WTC11 (cell line): ENCODE measurements around the gene CTIF. TPM values are rescaled to one million over a fixed set of nuclear protein-coding genes. Genes with fewer than 3 reads are reported as not detected.

Experiments
- ATAC-seq: fragments of 200-7000 bp; cut with Tn5 transposase; 2 replicates; pipeline ENCODE4 v1.10.0; 2021; ENCODE audit warnings: mild to moderate bottlenecking, moderate library complexity
- CTCF ChIA-PET: fragments of 300-600 bp; sonication (Branson Sonifier 250); formaldehyde crosslinking; loops from one replicate; lab custom pipeline; 2021; ENCODE audit warnings: antibody characterized with exemption; lab: Charles Lee
- POLR2A ChIA-PET: fragments of 350-600 bp; sonication (Branson Sonifier 250); formaldehyde crosslinking; loops from one replicate; lab custom pipeline; 2021; ENCODE audit warnings: antibody characterized with exemption; lab: Charles Lee
- DNase-seq: peaks from one replicate; pipeline ENCODE4 v3.0.0; 2021; ENCODE audit warnings: low spot score
- H3K27ac Mint-ChIP-seq: 2 replicates; pipeline ENCODE4 v1.8.0; 2021; ENCODE audit warnings: mixed read lengths
- H3K27me3 Mint-ChIP-seq: 2 replicates; pipeline ENCODE4 v1.8.0; 2021; ENCODE audit warnings: low read depth, mild to moderate bottlenecking, moderate library complexity, mixed read lengths
- H3K36me3 Mint-ChIP-seq: 2 replicates; pipeline ENCODE4 v1.8.0; 2021; ENCODE audit warnings: mixed read lengths
- H3K4me1 Mint-ChIP-seq: 2 replicates; pipeline ENCODE4 v1.8.0; 2022; ENCODE audit warnings: mixed read lengths
- H3K4me3 Mint-ChIP-seq: 2 replicates; pipeline ENCODE4 v1.8.0; 2021; ENCODE audit warnings: mild to moderate bottlenecking, moderate library complexity, mixed read lengths
- H3K9me3 Mint-ChIP-seq: 2 replicates; pipeline ENCODE4 v1.8.0; 2021; ENCODE audit warnings: mixed read lengths
- ATF2 ChIP-seq: sonication (generic); formaldehyde crosslinking; IDR thresholded peaks from 2 replicates; pipeline ENCODE4 v1.8.1; 2022; ENCODE audit warnings: low read depth, missing genetic modification reagents, borderline replicate concordance
- CBFB ChIP-seq: sonication (generic); formaldehyde crosslinking; IDR thresholded peaks from 2 replicates; pipeline ENCODE4 v1.8.1; 2022; ENCODE audit warnings: mild to moderate bottlenecking, low read depth, missing genetic modification reagents
- E2F4 ChIP-seq: sonication (generic); formaldehyde crosslinking; IDR thresholded peaks from 2 replicates; pipeline ENCODE4 v1.8.1; 2022; ENCODE audit warnings: low read depth, mild to moderate bottlenecking, moderate library complexity, missing genetic modification reagents, borderline replicate concordance
- ETV6 ChIP-seq: sonication (generic); formaldehyde crosslinking; IDR thresholded peaks from 2 replicates; pipeline ENCODE4 v1.8.1; 2022; ENCODE audit warnings: mild to moderate bottlenecking, missing genetic modification reagents
- GTF2I ChIP-seq: fragments of 250-450 bp; sonication (Bioruptor Pico); conservative IDR thresholded peaks from 2 replicates; pipeline ENCODE4 v1.4.0; 2021; ENCODE audit warnings: mild to moderate bottlenecking
- JAZF1 ChIP-seq: fragments of 250-450 bp; sonication (Bioruptor Pico); IDR thresholded peaks from 2 replicates; pipeline ENCODE4 v1.9.0; 2021; ENCODE audit warnings: moderate library complexity, mild to moderate bottlenecking, inconsistent platforms
- NR1H2 ChIP-seq: sonication (generic); formaldehyde crosslinking; IDR thresholded peaks from 2 replicates; pipeline ENCODE4 v1.9.0; 2021; ENCODE audit warnings: mild to moderate bottlenecking, moderate library complexity, missing genetic modification reagents
- PRDM15 ChIP-seq: sonication (generic); formaldehyde crosslinking; IDR thresholded peaks from 2 replicates; pipeline ENCODE4 v1.8.0; 2022; ENCODE audit warnings: missing genetic modification reagents
- RELA ChIP-seq: sonication (generic); formaldehyde crosslinking; IDR thresholded peaks from 2 replicates; pipeline ENCODE4 v1.8.1; 2022; ENCODE audit warnings: missing genetic modification reagents, mild to moderate bottlenecking, borderline replicate concordance
- TP53 ChIP-seq: sonication (generic); formaldehyde crosslinking; IDR thresholded peaks from 2 replicates; pipeline ENCODE4 v1.8.1; 2023; ENCODE audit warnings: mild to moderate bottlenecking, missing genetic modification reagents
- ZNF219 ChIP-seq: sonication (generic); formaldehyde crosslinking; IDR thresholded peaks from 2 replicates; pipeline ENCODE4 v1.8.0; 2023; ENCODE audit warnings: missing genetic modification reagents, mild to moderate bottlenecking, borderline replicate concordance
- total RNA-seq: library from RNA; stranded (reverse); gene quantifications from 3 replicates; pipeline ENCODE4 v1.2.3, GENCODE V29; 2021
- TF ChIP-seq, protein P1 (sequence below): sonication (generic); formaldehyde crosslinking; IDR thresholded peaks from 2 replicates; pipeline ENCODE4 v1.8.1; 2022; ENCODE audit warnings: mild to moderate bottlenecking, moderate library complexity, missing genetic modification reagents
- TF ChIP-seq, protein P2 (sequence below): sonication (generic); formaldehyde crosslinking; IDR thresholded peaks from 2 replicates; pipeline ENCODE4 v1.8.0; 2023; ENCODE audit warnings: missing genetic modification reagents
- TF ChIP-seq, protein P3 (sequence below): fragments of 200-600 bp; IDR thresholded peaks from 2 replicates; pipeline ENCODE4 v1.8.0; 2022; ENCODE audit warnings: antibody characterized with exemption
- TF ChIP-seq, protein P4 (sequence below): sonication (generic); formaldehyde crosslinking; IDR thresholded peaks from 2 replicates; pipeline ENCODE4 v1.8.0; 2023; ENCODE audit warnings: mild to moderate bottlenecking, missing genetic modification reagents
- TF ChIP-seq, protein P5 (sequence below): fragments of 250-450 bp; sonication (Bioruptor Pico); IDR thresholded peaks from 2 replicates; pipeline ENCODE4 v1.9.0; 2021; ENCODE audit warnings: mild to moderate bottlenecking, borderline replicate concordance

Gene CTIF
- total RNA-seq, 1 experiment from 2014 or later = 28.5 TPM

GRCh38 chr18:48619501-48619900 lies 80.7 kb downstream of the CTIF start:
- no peaks in the 10 kb centered on the region for H3K9me3 Mint-ChIP-seq
- ATAC-seq (no peak), DNase-seq (no peak)
- CTCF ChIA-PET = interaction anchor here (1.3 to 2.6 kb wide), 2 partner anchors 20 to 45 kb away, joined by 4 to 12 read pairs; no protein-coding TSS in a partner anchor
- H3K4me1 Mint-ChIP-seq = peaks cover 44% of the 10 kb centered on the region
- H3K36me3 Mint-ChIP-seq = no peaks in the 10 kb centered on the region
- TF ChIP-seq TP53 (CRISPR knock-in tag) (no peak), NR1H2 (CRISPR knock-in tag) (no peak), PRDM15 (CRISPR knock-in tag) (no peak), RELA (CRISPR knock-in tag) (no peak), E2F4 (CRISPR knock-in tag) (no peak), GTF2I (CRISPR knock-in tag) (no peak), ETV6 (CRISPR knock-in tag) (no peak), JAZF1 (no peak), ZNF219 (CRISPR knock-in tag) (no peak)
- TF ChIP-seq, protein P1, sequence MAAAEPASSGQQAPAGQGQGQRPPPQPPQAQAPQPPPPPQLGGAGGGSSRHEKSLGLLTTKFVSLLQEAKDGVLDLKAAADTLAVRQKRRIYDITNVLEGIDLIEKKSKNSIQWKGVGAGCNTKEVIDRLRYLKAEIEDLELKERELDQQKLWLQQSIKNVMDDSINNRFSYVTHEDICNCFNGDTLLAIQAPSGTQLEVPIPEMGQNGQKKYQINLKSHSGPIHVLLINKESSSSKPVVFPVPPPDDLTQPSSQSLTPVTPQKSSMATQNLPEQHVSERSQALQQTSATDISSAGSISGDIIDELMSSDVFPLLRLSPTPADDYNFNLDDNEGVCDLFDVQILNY (CRISPR knock-in tag) = no peak
- TF ChIP-seq, protein P2, sequence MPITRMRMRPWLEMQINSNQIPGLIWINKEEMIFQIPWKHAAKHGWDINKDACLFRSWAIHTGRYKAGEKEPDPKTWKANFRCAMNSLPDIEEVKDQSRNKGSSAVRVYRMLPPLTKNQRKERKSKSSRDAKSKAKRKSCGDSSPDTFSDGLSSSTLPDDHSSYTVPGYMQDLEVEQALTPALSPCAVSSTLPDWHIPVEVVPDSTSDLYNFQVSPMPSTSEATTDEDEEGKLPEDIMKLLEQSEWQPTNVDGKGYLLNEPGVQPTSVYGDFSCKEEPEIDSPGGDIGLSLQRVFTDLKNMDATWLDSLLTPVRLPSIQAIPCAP (CRISPR knock-in tag) = no peak
- TF ChIP-seq, protein P3, sequence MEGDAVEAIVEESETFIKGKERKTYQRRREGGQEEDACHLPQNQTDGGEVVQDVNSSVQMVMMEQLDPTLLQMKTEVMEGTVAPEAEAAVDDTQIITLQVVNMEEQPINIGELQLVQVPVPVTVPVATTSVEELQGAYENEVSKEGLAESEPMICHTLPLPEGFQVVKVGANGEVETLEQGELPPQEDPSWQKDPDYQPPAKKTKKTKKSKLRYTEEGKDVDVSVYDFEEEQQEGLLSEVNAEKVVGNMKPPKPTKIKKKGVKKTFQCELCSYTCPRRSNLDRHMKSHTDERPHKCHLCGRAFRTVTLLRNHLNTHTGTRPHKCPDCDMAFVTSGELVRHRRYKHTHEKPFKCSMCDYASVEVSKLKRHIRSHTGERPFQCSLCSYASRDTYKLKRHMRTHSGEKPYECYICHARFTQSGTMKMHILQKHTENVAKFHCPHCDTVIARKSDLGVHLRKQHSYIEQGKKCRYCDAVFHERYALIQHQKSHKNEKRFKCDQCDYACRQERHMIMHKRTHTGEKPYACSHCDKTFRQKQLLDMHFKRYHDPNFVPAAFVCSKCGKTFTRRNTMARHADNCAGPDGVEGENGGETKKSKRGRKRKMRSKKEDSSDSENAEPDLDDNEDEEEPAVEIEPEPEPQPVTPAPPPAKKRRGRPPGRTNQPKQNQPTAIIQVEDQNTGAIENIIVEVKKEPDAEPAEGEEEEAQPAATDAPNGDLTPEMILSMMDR = no peak
- TF ChIP-seq, protein P4, sequence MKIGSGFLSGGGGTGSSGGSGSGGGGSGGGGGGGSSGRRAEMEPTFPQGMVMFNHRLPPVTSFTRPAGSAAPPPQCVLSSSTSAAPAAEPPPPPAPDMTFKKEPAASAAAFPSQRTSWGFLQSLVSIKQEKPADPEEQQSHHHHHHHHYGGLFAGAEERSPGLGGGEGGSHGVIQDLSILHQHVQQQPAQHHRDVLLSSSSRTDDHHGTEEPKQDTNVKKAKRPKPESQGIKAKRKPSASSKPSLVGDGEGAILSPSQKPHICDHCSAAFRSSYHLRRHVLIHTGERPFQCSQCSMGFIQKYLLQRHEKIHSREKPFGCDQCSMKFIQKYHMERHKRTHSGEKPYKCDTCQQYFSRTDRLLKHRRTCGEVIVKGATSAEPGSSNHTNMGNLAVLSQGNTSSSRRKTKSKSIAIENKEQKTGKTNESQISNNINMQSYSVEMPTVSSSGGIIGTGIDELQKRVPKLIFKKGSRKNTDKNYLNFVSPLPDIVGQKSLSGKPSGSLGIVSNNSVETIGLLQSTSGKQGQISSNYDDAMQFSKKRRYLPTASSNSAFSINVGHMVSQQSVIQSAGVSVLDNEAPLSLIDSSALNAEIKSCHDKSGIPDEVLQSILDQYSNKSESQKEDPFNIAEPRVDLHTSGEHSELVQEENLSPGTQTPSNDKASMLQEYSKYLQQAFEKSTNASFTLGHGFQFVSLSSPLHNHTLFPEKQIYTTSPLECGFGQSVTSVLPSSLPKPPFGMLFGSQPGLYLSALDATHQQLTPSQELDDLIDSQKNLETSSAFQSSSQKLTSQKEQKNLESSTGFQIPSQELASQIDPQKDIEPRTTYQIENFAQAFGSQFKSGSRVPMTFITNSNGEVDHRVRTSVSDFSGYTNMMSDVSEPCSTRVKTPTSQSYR = no peak
- POLR2A ChIA-PET = no interaction called here
- H3K4me3 Mint-ChIP-seq = no peak overlapping the region
- H3K27me3 Mint-ChIP-seq = no peaks in the 10 kb centered on the region
- no peak overlapping the region for H3K27ac Mint-ChIP-seq

GRCh38 chr18:48620071-48620470 lies 81.2 kb downstream of the CTIF start:
- H3K36me3 Mint-ChIP-seq = no peaks in the 10 kb centered on the region
- DNase-seq (no peak), ATAC-seq (no peak)
- no peak overlapping the region for H3K4me3 Mint-ChIP-seq
- no peaks in the 10 kb centered on the region for H3K9me3 Mint-ChIP-seq
- H3K27me3 Mint-ChIP-seq = no peaks in the 10 kb centered on the region
- no peak overlapping the region for H3K27ac Mint-ChIP-seq
- CTCF ChIA-PET = interaction anchor here (0.8 to 2.6 kb wide), 2 partner anchors 19 to 559 kb away, joined by 4 to 12 read pairs; no protein-coding TSS in a partner anchor
- H3K4me1 Mint-ChIP-seq = peaks cover 50% of the 10 kb centered on the region
- POLR2A ChIA-PET = no interaction called here
- TF ChIP-seq, protein P5, sequence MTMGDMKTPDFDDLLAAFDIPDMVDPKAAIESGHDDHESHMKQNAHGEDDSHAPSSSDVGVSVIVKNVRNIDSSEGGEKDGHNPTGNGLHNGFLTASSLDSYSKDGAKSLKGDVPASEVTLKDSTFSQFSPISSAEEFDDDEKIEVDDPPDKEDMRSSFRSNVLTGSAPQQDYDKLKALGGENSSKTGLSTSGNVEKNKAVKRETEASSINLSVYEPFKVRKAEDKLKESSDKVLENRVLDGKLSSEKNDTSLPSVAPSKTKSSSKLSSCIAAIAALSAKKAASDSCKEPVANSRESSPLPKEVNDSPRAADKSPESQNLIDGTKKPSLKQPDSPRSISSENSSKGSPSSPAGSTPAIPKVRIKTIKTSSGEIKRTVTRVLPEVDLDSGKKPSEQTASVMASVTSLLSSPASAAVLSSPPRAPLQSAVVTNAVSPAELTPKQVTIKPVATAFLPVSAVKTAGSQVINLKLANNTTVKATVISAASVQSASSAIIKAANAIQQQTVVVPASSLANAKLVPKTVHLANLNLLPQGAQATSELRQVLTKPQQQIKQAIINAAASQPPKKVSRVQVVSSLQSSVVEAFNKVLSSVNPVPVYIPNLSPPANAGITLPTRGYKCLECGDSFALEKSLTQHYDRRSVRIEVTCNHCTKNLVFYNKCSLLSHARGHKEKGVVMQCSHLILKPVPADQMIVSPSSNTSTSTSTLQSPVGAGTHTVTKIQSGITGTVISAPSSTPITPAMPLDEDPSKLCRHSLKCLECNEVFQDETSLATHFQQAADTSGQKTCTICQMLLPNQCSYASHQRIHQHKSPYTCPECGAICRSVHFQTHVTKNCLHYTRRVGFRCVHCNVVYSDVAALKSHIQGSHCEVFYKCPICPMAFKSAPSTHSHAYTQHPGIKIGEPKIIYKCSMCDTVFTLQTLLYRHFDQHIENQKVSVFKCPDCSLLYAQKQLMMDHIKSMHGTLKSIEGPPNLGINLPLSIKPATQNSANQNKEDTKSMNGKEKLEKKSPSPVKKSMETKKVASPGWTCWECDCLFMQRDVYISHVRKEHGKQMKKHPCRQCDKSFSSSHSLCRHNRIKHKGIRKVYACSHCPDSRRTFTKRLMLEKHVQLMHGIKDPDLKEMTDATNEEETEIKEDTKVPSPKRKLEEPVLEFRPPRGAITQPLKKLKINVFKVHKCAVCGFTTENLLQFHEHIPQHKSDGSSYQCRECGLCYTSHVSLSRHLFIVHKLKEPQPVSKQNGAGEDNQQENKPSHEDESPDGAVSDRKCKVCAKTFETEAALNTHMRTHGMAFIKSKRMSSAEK = no peak
- no peak for TF ChIP-seq ATF2 (CRISPR knock-in tag)
- TF ChIP-seq CBFB = no peak
- TF ChIP-seq, protein P1 (CRISPR knock-in tag) = no peak
